GM13976 (cell line): ENCODE results near the gene ZNF181.

ENCODE experiments used
- DNase-seq: peaks from one replicate; pipeline ENCODE4 v3.0.0; 2012; ENCODE audit warnings: low spot score
- CTCF ChIP-seq: IDR thresholded peaks from 2 replicates; pipeline ENCODE4 v1.5.1; 2012; ENCODE audit warnings: borderline replicate concordance, mild to moderate bottlenecking; ENCODE audit not compliant: insufficient read depth; ENCODE audit errors: extremely low read depth, missing control alignments, control extremely low read depth
- in situ Hi-C: fragments of 300-500 bp; cut with MboI; formaldehyde crosslinking; loops from one replicate; pipeline ENCODE4 v1.12.0; 2022; ENCODE audit warnings: low sequenced_read_pairs, mixed read lengths, inconsistent platforms; ENCODE audit not compliant: unreplicated experiment

ZNF181 gene

GRCh38 chr19:34744896-34745690, 11.1 kb downstream of the ZNF181 start:
- no peak for TF ChIP-seq CTCF
- in situ Hi-C loops: no loop called here
- DNase-seq: no peak

- in situ Hi-C loops: no loop called here
- DNase-seq: no peak
- TF ChIP-seq CTCF: no peak
Observed at GRCh38 chr19:34757441-34757840, 23.4 kb downstream of the ZNF181 start.

DNA sequence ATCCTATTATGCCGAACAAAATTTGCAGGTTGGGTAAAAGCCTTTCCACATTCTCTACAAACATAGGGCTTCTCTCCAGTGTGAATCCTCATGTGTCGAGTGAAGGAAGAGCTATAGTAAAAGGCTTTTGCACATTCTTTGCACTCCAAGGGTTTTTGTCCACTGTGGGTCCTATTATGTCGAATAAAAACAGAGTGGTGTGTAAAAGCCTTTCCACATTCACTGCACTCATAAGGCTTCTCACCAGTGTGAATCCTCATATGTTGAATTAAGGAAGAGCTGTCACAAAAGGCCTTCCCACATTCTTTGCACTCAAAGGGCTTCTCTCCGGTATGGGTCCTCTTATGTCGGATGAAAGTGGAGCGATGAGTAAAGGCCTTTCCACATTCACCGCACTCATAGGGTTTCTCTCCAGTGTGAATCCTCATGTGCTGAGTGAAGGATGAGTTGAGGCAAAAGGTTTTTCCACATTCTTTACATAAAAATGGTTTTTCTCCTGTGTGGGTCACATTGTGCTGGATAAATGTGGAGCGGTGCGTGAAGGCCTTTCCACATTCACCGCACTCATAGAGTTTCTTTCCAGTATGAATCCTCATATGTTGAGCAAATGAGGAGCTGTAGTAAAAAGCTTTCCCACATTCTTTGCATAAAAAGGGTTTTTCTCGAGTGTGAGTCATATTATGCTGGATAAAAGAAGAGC, 25.3 kb downstream of the ZNF181 start:
- TF ChIP-seq CTCF: no peak
- in situ Hi-C loops: no loop called here
- DNase-seq: no peak

DNA sequence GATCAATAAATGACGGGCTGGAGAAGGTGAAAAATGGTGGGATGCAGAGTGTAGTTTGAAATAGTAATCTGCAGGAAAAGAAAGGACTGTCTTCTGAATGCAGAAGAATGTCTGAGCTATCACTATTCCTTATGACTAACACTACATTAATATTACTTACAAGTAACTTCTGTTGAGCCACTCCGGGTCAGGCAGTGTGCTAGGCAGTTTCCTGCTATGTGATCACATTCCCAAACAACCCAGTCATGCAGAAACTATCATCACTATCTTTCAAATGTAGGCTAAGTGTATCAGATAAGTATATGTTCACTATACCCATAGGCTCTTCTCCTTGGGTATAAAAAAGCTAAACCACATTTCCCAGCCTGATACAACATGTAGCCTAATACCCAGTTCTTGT, 32.3 kb downstream of the ZNF181 start:
- TF ChIP-seq CTCF: no peak
- in situ Hi-C loops: no loop called here
- no peak for DNase-seq

DNA sequence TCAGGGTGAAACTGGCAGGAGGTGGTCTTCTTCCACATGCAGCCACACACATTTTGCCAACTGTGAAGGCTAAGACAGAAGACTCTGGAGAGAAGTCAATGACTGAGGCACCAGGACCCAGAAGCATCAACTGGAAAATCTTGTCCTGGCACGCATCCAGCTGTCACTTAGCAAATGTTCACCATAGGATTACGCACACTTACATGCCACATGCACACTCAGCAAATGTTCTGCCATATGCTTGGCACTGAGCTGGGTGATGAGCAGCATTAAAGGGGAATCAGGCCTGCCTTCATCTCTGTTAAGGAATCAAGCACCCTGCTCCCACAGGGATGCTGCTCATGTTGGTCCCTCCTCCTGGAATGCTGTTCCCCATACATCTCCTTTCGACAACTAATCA, 33.9 kb downstream of the ZNF181 start:
- in situ Hi-C loops: no loop called here
- TF ChIP-seq CTCF: no peak
- DNase-seq: no peak

- peak; percentile 90 for DNase-seq
- in situ Hi-C loops: no loop called here
- no peak for TF ChIP-seq CTCF
Observed at GRCh38 chr19:34772697-34773554, 38.9 kb downstream of the ZNF181 start, which contains the start of gene ZNF599. TSS of gene ZNF599 (minus strand) at chr19:34773215. CDS start at chr19:34772841, 374 bp downstream.
